ENCODE results near the gene ZBTB47. TPM values are rescaled to one million over a fixed set of nuclear protein-coding genes. Genes with fewer than 3 reads are reported as not detected.
A peak's percentile ranks its signal among the peaks of the same experiment; 100 is the strongest.

ZBTB47 gene
- polyA plus RNA-seq, 4 donors, result 0.89 to 11.4 (median 7.8) TPM

GRCh38 chr3:42647821-42648459 is 5.6 kb upstream of the ZBTB47 start:
- peaks cover 11 to 38% (median 21%) of the 10 kb centered on the region in 3 donors for H3K36me3 ChIP-seq (ENCODE audit: control insufficient read depth in 3 of 3, insufficient read depth in 2 of 3, low read depth in 1 of 3, low read length in 3 of 3)
- WGBS, 3 donors, result 83 to 84% (median 84%) methylated on average over 5 of the region's 5 CpGs
- no peaks in the 10 kb centered on the region for H3K9me3 ChIP-seq (ENCODE audit: control insufficient read depth in 2 of 2, insufficient read depth in 1 of 2, low read depth in 1 of 2, low read length in 1 of 2)
- H3K4me1 ChIP-seq (ENCODE audit: control insufficient read depth in 3 of 3, insufficient read depth in 2 of 3, low read depth in 1 of 3, low read length in 2 of 3), result peaks cover 0 to 10% (median 0%) of the 10 kb centered on the region in 3 donors
- DNase-seq (no peak), FAIRE-seq (no peak)
- no peak overlapping the region for H3K4me3 ChIP-seq (ENCODE audit: low read depth in 1 of 3, low read length in 3 of 3)
- H3K27me3 ChIP-seq (ENCODE audit: control insufficient read depth in 3 of 3, insufficient read depth in 3 of 3, low read length in 3 of 3), result no peaks in the 10 kb centered on the region
- no peak overlapping the region for H3K27ac ChIP-seq (ENCODE audit: low read depth in 1 of 3, low read length in 2 of 3)

DNA sequence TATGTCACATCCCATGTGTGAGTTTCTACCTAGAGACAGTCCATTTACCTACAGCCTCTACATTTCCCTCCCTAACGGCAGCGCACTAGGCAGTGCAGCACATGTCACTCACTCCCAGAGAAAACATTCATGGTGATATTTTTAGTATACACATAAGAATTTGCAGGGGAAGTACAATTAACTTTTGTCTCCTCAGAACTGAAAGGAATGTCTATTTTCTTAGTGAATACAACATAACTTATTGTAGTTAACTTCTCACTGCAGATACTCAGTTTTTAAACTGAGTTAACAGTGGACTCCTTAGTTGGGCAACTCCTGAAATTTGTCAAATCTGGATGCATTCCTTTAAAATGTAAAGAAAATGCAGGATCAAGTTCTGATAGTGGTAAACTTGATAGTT is 4.5 kb upstream of the ZBTB47 start:
- DNase-seq (no peak), FAIRE-seq (no peak)
- Histone ChIP-seq H3K36me3 (ENCODE audit: control insufficient read depth in 3 of 3, insufficient read depth in 2 of 3, low read depth in 1 of 3, low read length in 3 of 3) (peaks cover 8 to 32% (median 21%) of the 10 kb centered on the region in 3 donors), H3K4me3 (ENCODE audit: low read depth in 1 of 3, low read length in 3 of 3) (no peak overlapping the region), H3K9me3 (ENCODE audit: control insufficient read depth in 2 of 2, insufficient read depth in 1 of 2, low read depth in 1 of 2, low read length in 1 of 2) (no peaks in the 10 kb centered on the region), H3K27ac (ENCODE audit: low read depth in 1 of 3, low read length in 2 of 3) (no peak overlapping the region), H3K4me1 (ENCODE audit: control insufficient read depth in 3 of 3, insufficient read depth in 2 of 3, low read depth in 1 of 3, low read length in 2 of 3) (peaks cover 2 to 20% (median 2%) of the 10 kb centered on the region in 3 donors), H3K27me3 (ENCODE audit: control insufficient read depth in 3 of 3, insufficient read depth in 3 of 3, low read length in 3 of 3) (no peaks in the 10 kb centered on the region)
- WGBS, 3 donors, result 80 to 93% (median 89%) methylated on average over 2 of the region's 2 CpGs

GRCh38 chr3:42649783-42650182 is 3.7 kb upstream of the ZBTB47 start:
- Histone ChIP-seq H3K4me3 (ENCODE audit: low read depth in 1 of 3, low read length in 3 of 3) (no peak overlapping the region), H3K36me3 (ENCODE audit: control insufficient read depth in 3 of 3, insufficient read depth in 2 of 3, low read depth in 1 of 3, low read length in 3 of 3) (peaks cover 6 to 27% (median 19%) of the 10 kb centered on the region in 3 donors), H3K9me3 (ENCODE audit: control insufficient read depth in 2 of 2, insufficient read depth in 1 of 2, low read depth in 1 of 2, low read length in 1 of 2) (no peaks in the 10 kb centered on the region), H3K4me1 (ENCODE audit: control insufficient read depth in 3 of 3, insufficient read depth in 2 of 3, low read depth in 1 of 3, low read length in 2 of 3) (peaks cover 2 to 20% (median 2%) of the 10 kb centered on the region in 3 donors), H3K27me3 (ENCODE audit: control insufficient read depth in 3 of 3, insufficient read depth in 3 of 3, low read length in 3 of 3) (no peaks in the 10 kb centered on the region), H3K27ac (ENCODE audit: low read depth in 1 of 3, low read length in 2 of 3) (no peak overlapping the region)
- FAIRE-seq (no peak), DNase-seq (no peak)
- 76 to 81% (median 80%) methylated on average over 4 of the region's 4 CpGs for WGBS, 3 donors

- FAIRE-seq, result no peak
- no peak overlapping the region for H3K27ac ChIP-seq (ENCODE audit: low read depth in 1 of 3, low read length in 2 of 3)
- 81 to 93% (median 92%) methylated on average over 9 of the region's 9 CpGs for WGBS, 3 donors
These were observed 2.0 kb upstream of the ZBTB47 start for GRCh38 chr3:42651248-42652091.

GRCh38 chr3:42652251-42652610 is 1.3 kb upstream of the ZBTB47 start:
- peak overlapping the region in 1 of 3 donors; percentile 48 for H3K27ac ChIP-seq (ENCODE audit: low read depth in 1 of 3, low read length in 2 of 3)
- no peak overlapping the region for H3K4me3 ChIP-seq (ENCODE audit: low read depth in 1 of 3, low read length in 3 of 3)
- FAIRE-seq (no peak), DNase-seq (no peak)
- 50 to 69% (median 56%) methylated on average over 1 of the region's 1 CpG for WGBS, 3 donors
- H3K36me3 ChIP-seq (ENCODE audit: control insufficient read depth in 3 of 3, insufficient read depth in 2 of 3, low read depth in 1 of 3, low read length in 3 of 3), result peaks cover 0 to 20% (median 10%) of the 10 kb centered on the region in 3 donors
- no peaks in the 10 kb centered on the region for H3K27me3 ChIP-seq (ENCODE audit: control insufficient read depth in 3 of 3, insufficient read depth in 3 of 3, low read length in 3 of 3)
- no peaks in the 10 kb centered on the region for H3K9me3 ChIP-seq (ENCODE audit: control insufficient read depth in 2 of 2, insufficient read depth in 1 of 2, low read depth in 1 of 2, low read length in 1 of 2)
- peaks cover 2 to 28% (median 2%) of the 10 kb centered on the region in 3 donors for H3K4me1 ChIP-seq (ENCODE audit: control insufficient read depth in 3 of 3, insufficient read depth in 2 of 3, low read depth in 1 of 3, low read length in 2 of 3)

More at GRCh38 chr3:42651248-42652091, 2.0 kb upstream of the ZBTB47 start:
- no peaks in the 10 kb centered on the region for H3K27me3 ChIP-seq (ENCODE audit: control insufficient read depth in 3 of 3, insufficient read depth in 3 of 3, low read length in 3 of 3)
- H3K9me3 ChIP-seq (ENCODE audit: control insufficient read depth in 2 of 2, insufficient read depth in 1 of 2, low read depth in 1 of 2, low read length in 1 of 2), result no peaks in the 10 kb centered on the region
- peaks cover 2 to 28% (median 2%) of the 10 kb centered on the region in 3 donors for H3K4me1 ChIP-seq (ENCODE audit: control insufficient read depth in 3 of 3, insufficient read depth in 2 of 3, low read depth in 1 of 3, low read length in 2 of 3)
- no peak for DNase-seq
- peaks cover 4 to 23% (median 15%) of the 10 kb centered on the region in 3 donors for H3K36me3 ChIP-seq (ENCODE audit: control insufficient read depth in 3 of 3, insufficient read depth in 2 of 3, low read depth in 1 of 3, low read length in 3 of 3)
- no peak overlapping the region for H3K4me3 ChIP-seq (ENCODE audit: low read depth in 1 of 3, low read length in 3 of 3)

- Histone ChIP-seq H3K4me1 (ENCODE audit: control insufficient read depth in 3 of 3, insufficient read depth in 2 of 3, low read depth in 1 of 3, low read length in 2 of 3) (peaks cover 2 to 28% (median 2%) of the 10 kb centered on the region in 3 donors), H3K36me3 (ENCODE audit: control insufficient read depth in 3 of 3, insufficient read depth in 2 of 3, low read depth in 1 of 3, low read length in 3 of 3) (peaks cover 0 to 18% (median 8%) of the 10 kb centered on the region in 3 donors), H3K4me3 (ENCODE audit: low read depth in 1 of 3, low read length in 3 of 3) (peak overlapping the region in 1 of 3 donors; percentile 42), H3K27me3 (ENCODE audit: control insufficient read depth in 3 of 3, insufficient read depth in 3 of 3, low read length in 3 of 3) (no peaks in the 10 kb centered on the region), H3K27ac (ENCODE audit: low read depth in 1 of 3, low read length in 2 of 3) (peak overlapping the region in 1 of 3 donors; percentile 79), H3K9me3 (ENCODE audit: control insufficient read depth in 2 of 2, insufficient read depth in 1 of 2, low read depth in 1 of 2, low read length in 1 of 2) (no peaks in the 10 kb centered on the region)
- WGBS, 3 donors, result 31 to 43% (median 36%) methylated on average over 7 of the region's 7 CpGs
- DNase-seq (peak in 1 of 2 donors; percentile 65), FAIRE-seq (no peak)
These were observed 740 bp upstream of the ZBTB47 start for GRCh38 chr3:42652611-42653302.

- WGBS, 3 donors, result 48 to 51% (median 49%) methylated on average over 3 of the region's 3 CpGs
These were observed 266 bp upstream of the ZBTB47 start for GRCh38 chr3:42653303-42653559.

More at GRCh38 chr3:42653303-42653559, 266 bp upstream of the ZBTB47 start:
- H3K9me3 ChIP-seq (ENCODE audit: control insufficient read depth in 2 of 2, insufficient read depth in 1 of 2, low read depth in 1 of 2, low read length in 1 of 2), result no peaks in the 10 kb centered on the region
- peak overlapping the region in 2 of 3 donors; percentile 42 to 82 for H3K4me3 ChIP-seq (ENCODE audit: low read depth in 1 of 3, low read length in 3 of 3)
- FAIRE-seq (no peak), DNase-seq (no peak)
- peak overlapping the region in 1 of 3 donors; percentile 79 for H3K27ac ChIP-seq (ENCODE audit: low read depth in 1 of 3, low read length in 2 of 3)
- H3K27me3 ChIP-seq (ENCODE audit: control insufficient read depth in 3 of 3, insufficient read depth in 3 of 3, low read length in 3 of 3), result no peaks in the 10 kb centered on the region
- peaks cover 0 to 18% (median 3%) of the 10 kb centered on the region in 3 donors for H3K36me3 ChIP-seq (ENCODE audit: control insufficient read depth in 3 of 3, insufficient read depth in 2 of 3, low read depth in 1 of 3, low read length in 3 of 3)
- H3K4me1 ChIP-seq (ENCODE audit: control insufficient read depth in 3 of 3, insufficient read depth in 2 of 3, low read depth in 1 of 3, low read length in 2 of 3), result peaks cover 2 to 28% (median 2%) of the 10 kb centered on the region in 3 donors

Measured in small intestine (tissue), 7 donors.